Vagina (tissue), 2 donors: ENCODE results near the gene ATP6V1G2. TPM values are rescaled to one million over a fixed set of nuclear protein-coding genes. Genes with fewer than 3 reads are reported as not detected.

Experiments
- DNase-seq, 2 donors: peaks; one replicate each; pipeline ENCODE4 v3.0.0-alpha.2; 2017; ENCODE audit errors: extremely low spot score in 2 of 2
- H3K27ac ChIP-seq: fragments of 200-600 bp; sonication (generic); one replicate; pipeline ENCODE4 v1.5.1; 2019
- H3K27me3 ChIP-seq: fragments of 200-600 bp; sonication (generic); one replicate; pipeline ENCODE4 v1.5.1; 2019
- H3K36me3 ChIP-seq, 2 donors: fragments of 200-600 bp; sonication (generic); one replicate each; pipeline ENCODE4 v1.5.1; 2017 to 2019
- H3K4me1 ChIP-seq: fragments of 200-600 bp; sonication (generic); one replicate; pipeline ENCODE4 v1.5.1; 2019
- H3K4me3 ChIP-seq, 2 donors: fragments of 200-600 bp; sonication (generic); 1 replicate in 1 of 2; 2 replicates in 1 of 2; pipeline ENCODE4 v1.5.1; 2016 to 2019
- H3K9me3 ChIP-seq: fragments of 200-600 bp; sonication (generic); one replicate; pipeline ENCODE4 v1.5.1; 2019
- CTCF ChIP-seq, 3 experiments: fragments of 450-650 bp in 2 of 3; fragments of 200-600 bp in 1 of 3; sonication (generic) in 1 of 3; IDR thresholded peaks; one replicate each; pipeline ENCODE4 v1.5.1; 2017 to 2019; ENCODE audit warnings: antibody characterized with exemption in 3 of 3, mild to moderate bottlenecking in 2 of 3, moderate library complexity in 2 of 3
- POLR2A ChIP-seq, 2 donors: fragments of 450-650 bp; IDR thresholded peaks; one replicate each; pipeline ENCODE4 v1.6.1; 2017; ENCODE audit warnings: antibody characterized with exemption in 2 of 2, mild to moderate bottlenecking in 2 of 2, moderate library complexity in 2 of 2
- POLR2AphosphoS5 ChIP-seq, 2 donors: sonication (generic); formaldehyde crosslinking; IDR thresholded peaks; one replicate each; pipeline ENCODE4 v1.9.0; 2017; ENCODE audit warnings: antibody characterized with exemption in 2 of 2, mild to moderate bottlenecking in 2 of 2, low read depth in 1 of 2; ENCODE audit not compliant: insufficient read depth in 1 of 2
- intact Hi-C: fragments of 100-400 bp; cut with DNase I; formaldehyde crosslinking; loops from one replicate; pipeline ENCODE4 v1.15.1; 2023
- total RNA-seq: library from RNA; depleted of rRNA; stranded (reverse); fragments of >200 nt; gene quantifications from one replicate; pipeline ENCODE4 v1.2.3, GENCODE V29; 2016

The ATP6V1G2 gene
- total RNA-seq, 1 donor from 2014 or later: 5.4 TPM

GRCh38 chr6:31543639-31544038, 2.8 kb downstream of the ATP6V1G2 start:
- intact Hi-C loops: no loop called here
- no peak overlapping the region for H3K4me3 ChIP-seq
- no peak for TF ChIP-seq POLR2AphosphoS5 (IDR thresholded peaks at IDR 0.05; ENCODE audit: insufficient read depth in 1 of 2, low read depth in 1 of 2)
- no peak for TF ChIP-seq CTCF (IDR thresholded peaks at IDR 0.05)
- TF ChIP-seq POLR2A (IDR thresholded peaks at IDR 0.05): no peak
- no peak for DNase-seq
- no peaks in the 10 kb centered on the region for H3K9me3 ChIP-seq
- H3K36me3 ChIP-seq: peaks cover 0 to 13% of the 10 kb centered on the region in 2 donors
- H3K4me1 ChIP-seq: peaks cover 60% of the 10 kb centered on the region
- no peaks in the 10 kb centered on the region for H3K27me3 ChIP-seq
- no peak overlapping the region for H3K27ac ChIP-seq

DNA sequence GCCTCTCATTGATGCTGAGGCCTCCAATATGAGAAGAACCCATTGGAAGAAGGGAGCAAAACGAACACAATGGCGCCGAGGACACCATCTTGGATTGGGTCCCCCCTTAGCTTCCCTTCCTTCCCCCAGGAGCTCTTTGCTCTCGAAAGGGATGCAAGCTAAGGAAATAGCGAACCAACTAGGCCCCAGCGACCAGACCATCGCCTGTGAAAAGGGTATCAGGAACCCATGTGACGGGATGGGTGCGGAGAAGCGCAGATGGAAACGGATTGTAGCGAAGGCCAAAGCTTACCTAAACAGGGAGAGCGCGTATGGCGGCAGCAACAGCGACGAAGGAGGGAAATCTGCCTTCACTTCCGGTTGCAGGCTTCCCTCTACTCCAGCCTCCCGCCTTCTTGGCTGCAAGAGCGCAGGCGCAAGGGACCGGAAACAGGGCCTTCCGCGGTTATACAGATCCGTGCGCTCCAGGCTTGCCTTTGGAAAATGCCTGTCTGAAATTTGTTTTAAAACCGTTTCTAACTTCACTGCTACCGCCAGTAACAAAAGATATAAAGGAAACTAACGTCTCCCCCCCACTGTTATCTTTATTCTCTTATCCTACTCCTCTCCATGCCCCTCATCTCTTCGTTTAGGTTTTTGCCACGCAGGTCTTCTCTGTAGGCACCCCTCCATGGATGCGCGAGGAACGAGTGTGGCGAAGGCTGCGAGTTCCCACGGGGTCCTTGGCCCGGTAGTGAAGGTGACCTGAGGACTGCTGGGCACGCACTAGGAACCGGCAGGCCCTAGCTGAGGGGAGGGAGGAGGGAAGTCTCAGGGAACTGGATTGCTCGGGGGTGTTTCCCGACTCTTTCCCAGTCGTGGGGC, 4.5 kb downstream of the ATP6V1G2 start, which contains the start of gene DDX39B:
DDX39B (minus strand) TSS at position 346 of the 864 bp plus-strand sequence. CDS start 1,471 bp downstream, outside the sequence.
- H3K36me3 ChIP-seq: peaks cover 0 to 31% of the 10 kb centered on the region in 2 donors
- H3K9me3 ChIP-seq: no peaks in the 10 kb centered on the region
- TF ChIP-seq POLR2A (IDR thresholded peaks at IDR 0.05) (peak in 1 of 2 donors; percentile 77), CTCF (IDR thresholded peaks at IDR 0.05) (no peak), POLR2AphosphoS5 (IDR thresholded peaks at IDR 0.05; ENCODE audit: insufficient read depth in 1 of 2, low read depth in 1 of 2) (peak; percentile 98 to 99)
- H3K27me3 ChIP-seq: no peaks in the 10 kb centered on the region
- H3K27ac ChIP-seq: peak within 1 kb of the TSS; percentile 97
- peak within 1 kb of the TSS; percentile 70 to 85 for H3K4me3 ChIP-seq
- intact Hi-C loops: no loop called here
- H3K4me1 ChIP-seq: peaks cover 55% of the 10 kb centered on the region
- peak in 1 of 2 donors; percentile 97 for DNase-seq

- no peak for TF ChIP-seq POLR2AphosphoS5 (IDR thresholded peaks at IDR 0.05; ENCODE audit: insufficient read depth in 1 of 2, low read depth in 1 of 2)
- no peak for TF ChIP-seq POLR2A (IDR thresholded peaks at IDR 0.05)
- no peak for TF ChIP-seq CTCF (IDR thresholded peaks at IDR 0.05)
- H3K4me1 ChIP-seq: peaks cover 48% of the 10 kb centered on the region
- DNase-seq: no peak
- H3K4me3 ChIP-seq: peak overlapping the region; percentile 70 to 85
- H3K27me3 ChIP-seq: no peaks in the 10 kb centered on the region
- intact Hi-C loops: no loop called here
- H3K27ac ChIP-seq: peak overlapping the region; percentile 97
- H3K9me3 ChIP-seq: no peaks in the 10 kb centered on the region
- peaks cover 0 to 38% of the 10 kb centered on the region in 2 donors for H3K36me3 ChIP-seq
Observed at GRCh38 chr6:31541059-31541657, 5.2 kb downstream of the ATP6V1G2 start.

GRCh38 chr6:31540640-31541039, 5.8 kb downstream of the ATP6V1G2 start:
- H3K4me1 ChIP-seq: peaks cover 43% of the 10 kb centered on the region

More at GRCh38 chr6:31540640-31541039, 5.8 kb downstream of the ATP6V1G2 start:
- intact Hi-C loops: no loop called here
- H3K36me3 ChIP-seq: peaks cover 0 to 43% of the 10 kb centered on the region in 2 donors
- TF ChIP-seq POLR2AphosphoS5 (IDR thresholded peaks at IDR 0.05; ENCODE audit: insufficient read depth in 1 of 2, low read depth in 1 of 2) (no peak), POLR2A (IDR thresholded peaks at IDR 0.05) (no peak), CTCF (IDR thresholded peaks at IDR 0.05) (no peak)
- no peak for DNase-seq
- H3K9me3 ChIP-seq: no peaks in the 10 kb centered on the region
- H3K4me3 ChIP-seq: peak overlapping the region; percentile 70 to 85
- H3K27me3 ChIP-seq: no peaks in the 10 kb centered on the region
- H3K27ac ChIP-seq: peak overlapping the region; percentile 97
